ENCODE data around the gene PLA2G6.

GRCh38 chr22:38177044-38177443, 4.6 kb downstream of the PLA2G6 start:
- TF ChIP-seq HIC1 (tag by site-specific recombination; IDR thresholded peaks at IDR 0.05) (no peak), YY1 (tag by site-specific recombination; IDR thresholded peaks at IDR 0.05) (no peak), ZSCAN5A (tag by site-specific recombination; IDR thresholded peaks at IDR 0.05) (no peak), CTCF (tag by site-specific recombination; IDR thresholded peaks at IDR 0.05) (no peak), ZNF184 (tag by site-specific recombination; IDR thresholded peaks at IDR 0.05) (no peak), ZBTB20 (tag by site-specific recombination; IDR thresholded peaks at IDR 0.05) (no peak)
